Spleen (tissue), 11 donors: ENCODE measurements around the gene RFX3. TPM values are rescaled to one million over a fixed set of nuclear protein-coding genes. Genes with fewer than 3 reads are reported as not detected.

Source experiments
- DNase-seq: peaks from one replicate; pipeline ENCODE4 v3.0.0-alpha.2; 2020
- H3K27ac ChIP-seq, 8 donors: fragments of 200-600 bp; sonication (generic) in 7 of 8; 1 replicate in 4 of 8; 2 replicates in 4 of 8; pipeline versions ENCODE4 v1.5.0 to v1.8.0; 2016 to 2021; ENCODE audit warnings: inconsistent platforms in 4 of 8, mild to moderate bottlenecking in 4 of 8, moderate library complexity in 1 of 8
- H3K27me3 ChIP-seq, 7 donors: fragments of 200-600 bp; sonication (generic) in 6 of 7; replicated peaks in 1 of 7; 1 replicate in 4 of 7; 2 replicates in 3 of 7; pipeline versions ENCODE4 v1.5.0 to v1.8.0; 2016 to 2021; ENCODE audit warnings: inconsistent platforms in 3 of 7, mild to moderate bottlenecking in 1 of 7
- H3K36me3 ChIP-seq, 6 donors: fragments of 200-600 bp; sonication (generic) in 5 of 6; 1 replicate in 4 of 6; 2 replicates in 2 of 6; pipeline versions ENCODE4 v1.5.0 to v1.8.0; 2016 to 2021; ENCODE audit warnings: inconsistent platforms in 2 of 6
- H3K4me1 ChIP-seq, 6 donors: fragments of 200-600 bp; sonication (generic) in 5 of 6; 1 replicate in 3 of 6; 2 replicates in 3 of 6; pipeline versions ENCODE4 v1.5.0 to v1.8.0; 2016 to 2021; ENCODE audit warnings: inconsistent platforms in 3 of 6
- H3K4me3 ChIP-seq, 8 donors: fragments of 200-600 bp; sonication (generic) in 7 of 8; 1 replicate in 4 of 8; 2 replicates in 4 of 8; pipeline versions ENCODE4 v1.5.0 to v1.8.0; 2016 to 2021; ENCODE audit warnings: inconsistent platforms in 4 of 8, mild to moderate bottlenecking in 4 of 8, moderate library complexity in 2 of 8
- H3K9me3 ChIP-seq, 8 donors: fragments of 200-600 bp; sonication (generic) in 7 of 8; 1 replicate in 4 of 8; 2 replicates in 4 of 8; pipeline versions ENCODE4 v1.5.0 to v1.8.0; 2016 to 2021; ENCODE audit warnings: inconsistent platforms in 4 of 8
- CTCF ChIP-seq, 11 experiments: fragments of 200-600 bp in 7 of 11; fragments of 450-650 bp in 4 of 11; sonication (generic) in 4 of 11; IDR thresholded peaks in 8 of 11; conservative IDR thresholded peaks in 3 of 11; 1 replicate in 7 of 11; 2 replicates in 4 of 11; pipeline versions ENCODE4 v1.4.0 to v1.8.0; 2016 to 2021; ENCODE audit warnings: antibody characterized with exemption in 11 of 11, inconsistent platforms in 4 of 11, mild to moderate bottlenecking in 1 of 11
- POLR2A ChIP-seq, 3 donors: fragments of 450-650 bp; IDR thresholded peaks; one replicate each; pipeline ENCODE4 v1.5.1; 2017; ENCODE audit warnings: antibody characterized with exemption in 3 of 3, mild to moderate bottlenecking in 1 of 3
- POLR2AphosphoS5 ChIP-seq, 3 donors: sonication (generic); formaldehyde crosslinking; IDR thresholded peaks; one replicate each; pipeline ENCODE4 v1.5.1; 2017; ENCODE audit warnings: antibody characterized with exemption in 3 of 3
- WGBS, 5 donors: extraction: QIAGEN DNeasy Blood & Tissue Kit in 3 of 5; methylation state at CpG; one replicate each; pipeline versions ENCODE4 v1.1.5 to v1.1.7; 2013 to 2018; 5-methylcytosine and 5-hydroxymethylcytosine counted together
- intact Hi-C: fragments of 100-400 bp; cut with DNase I; formaldehyde crosslinking; loops from one replicate; pipeline ENCODE4 v1.15.0; 2023; ENCODE audit warnings: low total_unique reads
- polyA plus RNA-seq, 3 donors: library from polyadenylated mRNA; stranded (reverse); fragments of 200-250 nt; gene quantifications; one replicate each; pipeline ENCODE4 v1.2.1, GENCODE V29; 2013
- total RNA-seq, 7 donors: library from RNA; depleted of rRNA in 3 of 7; stranded (reverse); fragments of >200 nt in 3 of 7; fragmentation: NEBNext Ultra II Directional in 4 of 7; extraction: Animal tissue kit (Norgen Biotek cat#: 25700) in 4 of 7; gene quantifications; one replicate each; pipeline versions ENCODE4 v1.1.0 to v1.2.1, GENCODE V29; 2016 to 2021
- donor health status: healthy with polysubstance abuse.
- donor health status: DM: no; HTN: no; CAD: no; lungs with moderate emphysema.
- donor health status: DM: no; HTN: no; CAD: no.
- donor health status: Bipolar disorder and iron deficiency.
- donor health status: healthy.
- donor health status: DM: no; HTN: no; CAD: no.
- donor health status: DM: yes; HTN: yes; CAD: no.

The RFX3 gene
- total and polyA plus RNA-seq, 10 donors = 2.5 to 25.9 (median 19.1) TPM

DNA sequence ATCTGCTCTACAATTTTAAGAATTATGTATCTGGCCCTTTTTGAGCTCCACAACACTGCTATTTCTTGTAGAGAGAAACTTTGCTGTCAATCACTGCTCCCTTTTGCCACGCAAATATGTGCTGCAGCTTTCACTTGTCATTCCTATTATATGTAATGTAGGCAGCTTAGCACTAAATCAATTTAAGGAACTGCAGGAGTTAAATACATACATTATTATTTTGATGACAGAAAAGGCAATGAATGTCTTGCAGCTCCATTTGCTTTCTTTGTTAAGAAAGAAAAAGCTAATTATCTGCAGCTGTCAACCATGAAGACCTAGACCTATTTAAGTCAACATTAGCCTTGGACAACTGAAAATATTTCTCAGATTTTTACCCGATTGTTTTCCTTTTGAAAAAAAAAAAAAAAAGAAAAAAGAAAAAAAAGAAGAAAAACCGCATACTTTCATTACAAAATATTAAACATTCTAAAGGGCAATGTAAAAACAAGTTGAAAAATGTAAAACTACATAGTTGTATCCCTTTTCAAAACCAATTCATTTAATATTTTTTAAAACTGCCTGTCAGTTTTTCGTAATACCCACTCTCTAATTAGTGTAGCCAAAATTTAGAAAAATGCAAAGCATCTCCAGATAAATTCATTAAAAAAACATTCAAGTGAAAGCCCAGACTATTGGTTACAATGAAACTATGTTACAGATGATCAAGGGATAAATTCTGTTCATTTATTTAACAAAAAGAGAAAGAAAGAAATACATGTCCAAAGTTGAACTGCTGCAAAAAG lies 57.2 kb downstream of the RFX3 start:
- DNase-seq = no peak
- Histone ChIP-seq H3K36me3 (no peaks in the 10 kb centered on the region), H3K4me1 (peaks cover 0 to 39% (median 21%) of the 10 kb centered on the region in 6 donors), H3K9me3 (no peaks in the 10 kb centered on the region), H3K27me3 (no peaks in the 10 kb centered on the region), H3K4me3 (no peak overlapping the region), H3K27ac (no peak overlapping the region)
- intact Hi-C loops = no loop called here
- TF ChIP-seq POLR2A (IDR thresholded peaks at IDR 0.05) = no peak
- TF ChIP-seq POLR2AphosphoS5 (IDR thresholded peaks at IDR 0.05) = no peak
- TF ChIP-seq CTCF (IDR thresholded peaks at IDR 0.05 in 8 of 11, conservative IDR thresholded peaks at IDR 0.05 in 3 of 11) = no peak
- 58 to 88% (median 87%) methylated on average over 4 of the region's 4 CpGs for WGBS, 5 donors

DNA sequence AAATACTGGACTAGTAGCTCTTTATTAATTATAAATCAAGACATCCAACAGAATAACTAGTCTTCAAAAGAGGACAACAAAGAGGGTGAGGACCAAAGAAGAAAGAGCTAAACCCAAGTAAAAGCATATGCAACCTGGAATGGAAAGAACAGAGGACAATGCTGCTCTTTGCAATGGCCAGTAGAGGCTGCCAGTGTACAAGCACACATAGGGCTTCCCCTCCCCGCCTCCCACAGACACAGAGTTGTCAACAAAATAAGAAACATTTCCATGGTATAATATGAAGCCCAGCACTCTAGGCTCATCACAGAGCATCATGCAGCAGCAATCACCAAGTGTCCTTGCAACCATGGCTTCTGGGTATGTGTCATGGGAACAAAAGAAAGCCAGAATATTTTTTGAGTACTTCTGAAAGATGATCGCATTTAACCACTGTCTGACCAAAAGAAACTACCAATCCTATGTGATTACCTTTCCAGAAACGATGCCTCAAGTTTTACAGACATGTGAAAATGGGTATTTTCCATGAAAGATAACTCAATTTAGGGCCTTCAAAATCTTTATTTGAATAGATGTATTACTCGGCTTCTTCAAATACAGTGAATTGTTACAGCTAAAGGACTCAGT lies 58.1 kb downstream of the RFX3 start:
- no peaks in the 10 kb centered on the region for H3K9me3 ChIP-seq
- no peak overlapping the region for H3K27ac ChIP-seq
- 44 to 68% (median 65%) methylated on average over 4 of the region's 4 CpGs for WGBS, 5 donors
- DNase-seq = peak; percentile 78
- no peak overlapping the region for H3K4me3 ChIP-seq
- H3K27me3 ChIP-seq = no peaks in the 10 kb centered on the region
- H3K36me3 ChIP-seq = no peaks in the 10 kb centered on the region
- TF ChIP-seq POLR2A (IDR thresholded peaks at IDR 0.05) = no peak
- TF ChIP-seq CTCF (IDR thresholded peaks at IDR 0.05 in 8 of 11, conservative IDR thresholded peaks at IDR 0.05 in 3 of 11) = peak; percentile 52 to 79 (median 66)
- peak in 1 of 3 donors; percentile 27 for TF ChIP-seq POLR2AphosphoS5 (IDR thresholded peaks at IDR 0.05)
- H3K4me1 ChIP-seq = peaks cover 0 to 30% (median 12%) of the 10 kb centered on the region in 6 donors
- intact Hi-C loops = no loop called here

GRCh38 chr9:3464033-3464638 lies 61.7 kb downstream of the RFX3 start:
- intact Hi-C loops = no loop called here
- Histone ChIP-seq H3K9me3 (no peaks in the 10 kb centered on the region), H3K27me3 (no peaks in the 10 kb centered on the region), H3K4me1 (peaks cover 0 to 13% (median 9%) of the 10 kb centered on the region in 6 donors), H3K4me3 (no peak overlapping the region), H3K36me3 (no peaks in the 10 kb centered on the region), H3K27ac (no peak overlapping the region)
- no peak for DNase-seq
- WGBS, 5 donors = 89 to 97% (median 94%) methylated on average over 6 of the region's 6 CpGs
- TF ChIP-seq POLR2A (IDR thresholded peaks at IDR 0.05) (no peak), CTCF (IDR thresholded peaks at IDR 0.05 in 8 of 11, conservative IDR thresholded peaks at IDR 0.05 in 3 of 11) (no peak), POLR2AphosphoS5 (IDR thresholded peaks at IDR 0.05) (no peak)
